HCT116 (cell line): ENCODE measurements around the gene VPS4B.

Source experiments
- CEBPB ChIP-seq: IDR thresholded peaks from 2 replicates; pipeline ENCODE4 v1.6.1; 2012; ENCODE audit warnings: low read depth
- CTCF ChIP-seq, 3 experiments: fragments of 200-600 bp in 1 of 3; sonication (generic) in 1 of 3; IDR thresholded peaks in 2 of 3; conservative IDR thresholded peaks in 1 of 3; 2 replicates each; pipeline ENCODE4 v1.5.1; 2012 to 2017; ENCODE audit warnings: low read depth in 2 of 3, low read length in 2 of 3, antibody characterized with exemption in 1 of 3, borderline replicate concordance in 1 of 3, control low read depth in 1 of 3, mild to moderate bottlenecking in 1 of 3, mixed read lengths in 1 of 3, mixed run types in 1 of 3, moderate library complexity in 1 of 3; ENCODE audit not compliant: insufficient read depth in 1 of 3
- EZH2 ChIP-seq: fragments of 200-600 bp; sonication (generic); IDR thresholded peaks from 2 replicates; pipeline ENCODE4 v1.6.1; 2017; ENCODE audit warnings: antibody characterized with exemption, mixed run types
- EZH2phosphoT487 ChIP-seq: fragments of 200-600 bp; IDR thresholded peaks from 2 replicates; pipeline ENCODE4 v1.6.1; 2018; ENCODE audit warnings: antibody characterized with exemption, borderline replicate concordance
- MAX ChIP-seq: IDR thresholded peaks from 2 replicates; pipeline ENCODE4 v1.6.1; 2012
- POLR2A ChIP-seq: IDR thresholded peaks from 2 replicates; pipeline ENCODE4 v1.7.0; 2011; ENCODE audit warnings: borderline replicate concordance; ENCODE audit not compliant: insufficient read depth, insufficient read length; ENCODE audit errors: extremely low read depth
- REST ChIP-seq: IDR thresholded peaks from 2 replicates; pipeline ENCODE4 v1.6.1; 2012; ENCODE audit warnings: low read depth
- YY1 ChIP-seq: IDR thresholded peaks from 2 replicates; pipeline ENCODE4 v1.6.1; 2011; ENCODE audit warnings: low read length, low read depth, moderate library complexity, mild to moderate bottlenecking; ENCODE audit not compliant: insufficient replicate concordance; ENCODE audit errors: extremely low read depth

- TF ChIP-seq CTCF (IDR thresholded peaks at IDR 0.05 in 2 of 3, conservative IDR thresholded peaks at IDR 0.05 in 1 of 3; ENCODE audit: borderline replicate concordance in 1 of 3, insufficient read depth in 1 of 3, low read depth in 2 of 3, low read length in 2 of 3) (no peak), YY1 (peak; percentile 83), REST (no peak), EZH2 (no peak), POLR2A (peak; percentile 89), CEBPB (no peak), MAX (peak; percentile 75; the same call in 1 of the 2 replicates), EZH2phosphoT487 (no peak)
Measured at GRCh38 chr18:63367053-63367953, 55.0 kb downstream of the VPS4B start, which contains the start of gene KDSR.
